ENCODE results near the gene ZNF385B. TPM values are rescaled to one million over a fixed set of nuclear protein-coding genes. Genes with fewer than 3 reads are reported as not detected.

Gene ZNF385B
- total RNA-seq, 1 experiment from 2014 or later = 0.77 TPM

GRCh38 chr2:179812501-179812900 lies 48.9 kb downstream of the ZNF385B start:
- intact Hi-C loops (cut with micrococcal nuclease; ENCODE audit: unreplicated experiment) = no loop called here

GRCh38 chr2:179811042-179811441 lies 50.4 kb downstream of the ZNF385B start:
- no peaks in the 10 kb centered on the region for H3K27me3 Mint-ChIP-seq (ENCODE audit: insufficient read depth, unreplicated experiment)

More at GRCh38 chr2:179812501-179812900, 48.9 kb downstream of the ZNF385B start:
- ChIA-PET CTCF (no interaction called here), POLR2A (no interaction called here)
- no TSS peak for BruUV-seq (replicated peaks)
- no peak overlapping the region for H3K4me3 ChIP-seq (ENCODE audit: low read depth, low read length)
- TF ChIP-seq CTCF (IDR thresholded peaks at IDR 0.05; ENCODE audit: insufficient read depth in 1 of 2, low read depth in 1 of 2, low read length in 1 of 2, severe bottlenecking in 1 of 2, unreplicated experiment in 1 of 2) = no peak
- no peaks in the 10 kb centered on the region for H3K9me3 Mint-ChIP-seq (ENCODE audit: unreplicated experiment)
- no peak for DNase-seq
- H3K9me3 ChIP-seq = no peaks in the 10 kb centered on the region
- H3K36me3 ChIP-seq (ENCODE audit: control insufficient read depth, insufficient read depth, low read length) = no peaks in the 10 kb centered on the region
- no peaks in the 10 kb centered on the region for H3K4me1 ChIP-seq
- no peak overlapping the region for H3K27ac Mint-ChIP-seq (ENCODE audit: unreplicated experiment)
- no peaks in the 10 kb centered on the region for H3K27me3 ChIP-seq (replicated peaks; ENCODE audit: control insufficient read depth, insufficient read depth, low read length)
- H3K4me1 Mint-ChIP-seq (ENCODE audit: low read depth, unreplicated experiment) = no peaks in the 10 kb centered on the region
- H3K4me3 Mint-ChIP-seq (ENCODE audit: unreplicated experiment) = no peak overlapping the region
- H3K27me3 Mint-ChIP-seq (ENCODE audit: insufficient read depth, unreplicated experiment) = no peaks in the 10 kb centered on the region
- no peaks in the 10 kb centered on the region for H3K36me3 Mint-ChIP-seq (ENCODE audit: insufficient read depth, unreplicated experiment)

GRCh38 chr2:179809606-179810005 lies 51.8 kb downstream of the ZNF385B start:
- Histone ChIP-seq H3K36me3 (ENCODE audit: control insufficient read depth, insufficient read depth, low read length) (no peaks in the 10 kb centered on the region), H3K4me3 (ENCODE audit: low read depth, low read length) (no peak overlapping the region), H3K27me3 (replicated peaks; ENCODE audit: control insufficient read depth, insufficient read depth, low read length) (no peaks in the 10 kb centered on the region), H3K4me1 (no peaks in the 10 kb centered on the region), H3K9me3 (no peaks in the 10 kb centered on the region)
- H3K27me3 Mint-ChIP-seq (ENCODE audit: insufficient read depth, unreplicated experiment) = peaks cover 3% of the 10 kb centered on the region
- no peaks in the 10 kb centered on the region for H3K4me1 Mint-ChIP-seq (ENCODE audit: low read depth, unreplicated experiment)
- no peak for TF ChIP-seq CTCF (IDR thresholded peaks at IDR 0.05; ENCODE audit: insufficient read depth in 1 of 2, low read depth in 1 of 2, low read length in 1 of 2, severe bottlenecking in 1 of 2, unreplicated experiment in 1 of 2)
- no peaks in the 10 kb centered on the region for H3K9me3 Mint-ChIP-seq (ENCODE audit: unreplicated experiment)
- intact Hi-C loops (cut with micrococcal nuclease; ENCODE audit: unreplicated experiment) = no loop called here
- H3K4me3 Mint-ChIP-seq (ENCODE audit: unreplicated experiment) = no peak overlapping the region
- no peak for DNase-seq
- CTCF ChIA-PET = no interaction called here
- POLR2A ChIA-PET = no interaction called here
- H3K27ac Mint-ChIP-seq (ENCODE audit: unreplicated experiment) = no peak overlapping the region
- H3K36me3 Mint-ChIP-seq (ENCODE audit: insufficient read depth, unreplicated experiment) = no peaks in the 10 kb centered on the region
- BruUV-seq (replicated peaks) = no TSS peak

More at GRCh38 chr2:179811042-179811441, 50.4 kb downstream of the ZNF385B start:
- BruUV-seq (replicated peaks) = no TSS peak
- intact Hi-C loops (cut with micrococcal nuclease; ENCODE audit: unreplicated experiment) = no loop called here
- Mint-ChIP-seq H3K4me1 (ENCODE audit: low read depth, unreplicated experiment) (no peaks in the 10 kb centered on the region), H3K27ac (ENCODE audit: unreplicated experiment) (no peak overlapping the region), H3K9me3 (ENCODE audit: unreplicated experiment) (no peaks in the 10 kb centered on the region), H3K4me3 (ENCODE audit: unreplicated experiment) (no peak overlapping the region), H3K36me3 (ENCODE audit: insufficient read depth, unreplicated experiment) (no peaks in the 10 kb centered on the region)
- Histone ChIP-seq H3K27me3 (replicated peaks; ENCODE audit: control insufficient read depth, insufficient read depth, low read length) (no peaks in the 10 kb centered on the region), H3K9me3 (no peaks in the 10 kb centered on the region), H3K4me3 (ENCODE audit: low read depth, low read length) (no peak overlapping the region), H3K36me3 (ENCODE audit: control insufficient read depth, insufficient read depth, low read length) (no peaks in the 10 kb centered on the region), H3K4me1 (no peaks in the 10 kb centered on the region)
- ChIA-PET POLR2A (no interaction called here), CTCF (no interaction called here)
- no peak for TF ChIP-seq CTCF (IDR thresholded peaks at IDR 0.05; ENCODE audit: insufficient read depth in 1 of 2, low read depth in 1 of 2, low read length in 1 of 2, severe bottlenecking in 1 of 2, unreplicated experiment in 1 of 2)
- no peak for DNase-seq

All from Caco-2 (cell line).